ENCODE results near the gene PBX3. TPM values are rescaled to one million over a fixed set of nuclear protein-coding genes. Genes with fewer than 3 reads are reported as not detected.

Gene PBX3
- polyA plus RNA-seq, 1 donor: 20.3 TPM

- DNase-seq: no peak
- Histone ChIP-seq H3K36me3 (ENCODE audit: control insufficient read depth, insufficient read depth, low read length) (no peaks in the 10 kb centered on the region), H3K4me1 (ENCODE audit: control insufficient read depth, insufficient read depth, low read length) (no peaks in the 10 kb centered on the region), H3K9me3 (ENCODE audit: control insufficient read depth, low read depth, low read length) (no peaks in the 10 kb centered on the region), H3K27me3 (ENCODE audit: control insufficient read depth, insufficient read depth, low read length) (no peaks in the 10 kb centered on the region), H3K27ac (ENCODE audit: low read length) (no peak overlapping the region), H3K4me3 (ENCODE audit: low read length) (no peak overlapping the region)
- no CpG with 5 or more reads among the region's 11 CpGs for WGBS (ENCODE audit: insufficient coverage, low lambda C conversion rate)
Measured at GRCh38 chr9:125991886-125992529, 244.8 kb downstream of the PBX3 start.

- Histone ChIP-seq H3K36me3 (ENCODE audit: control insufficient read depth, insufficient read depth, low read length) (no peaks in the 10 kb centered on the region), H3K4me1 (ENCODE audit: control insufficient read depth, insufficient read depth, low read length) (no peaks in the 10 kb centered on the region), H3K4me3 (ENCODE audit: low read length) (no peak overlapping the region), H3K9me3 (ENCODE audit: control insufficient read depth, low read depth, low read length) (no peaks in the 10 kb centered on the region), H3K27me3 (ENCODE audit: control insufficient read depth, insufficient read depth, low read length) (no peaks in the 10 kb centered on the region), H3K27ac (ENCODE audit: low read length) (no peak overlapping the region)
- no peak for DNase-seq
- WGBS (ENCODE audit: insufficient coverage, low lambda C conversion rate): no CpG with 5 or more reads among the region's 8 CpGs
Measured at GRCh38 chr9:125992557-125992956, 245.4 kb downstream of the PBX3 start.

- DNase-seq: no peak
- no CpG with 5 or more reads among the region's 15 CpGs for WGBS (ENCODE audit: insufficient coverage, low lambda C conversion rate)
Measured at GRCh38 chr9:125993466-125993865, 246.3 kb downstream of the PBX3 start.

GRCh38 chr9:125994066-125994943 is 247.1 kb downstream of the PBX3 start:
- DNase-seq: no peak
- Histone ChIP-seq H3K4me1 (ENCODE audit: control insufficient read depth, insufficient read depth, low read length) (no peaks in the 10 kb centered on the region), H3K27ac (ENCODE audit: low read length) (no peak overlapping the region), H3K4me3 (ENCODE audit: low read length) (no peak overlapping the region), H3K9me3 (ENCODE audit: control insufficient read depth, low read depth, low read length) (no peaks in the 10 kb centered on the region), H3K36me3 (ENCODE audit: control insufficient read depth, insufficient read depth, low read length) (no peaks in the 10 kb centered on the region), H3K27me3 (ENCODE audit: control insufficient read depth, insufficient read depth, low read length) (no peaks in the 10 kb centered on the region)
- WGBS (ENCODE audit: insufficient coverage, low lambda C conversion rate): no CpG with 5 or more reads among the region's 19 CpGs

More at GRCh38 chr9:125993466-125993865, 246.3 kb downstream of the PBX3 start:
- Histone ChIP-seq H3K9me3 (ENCODE audit: control insufficient read depth, low read depth, low read length) (no peaks in the 10 kb centered on the region), H3K36me3 (ENCODE audit: control insufficient read depth, insufficient read depth, low read length) (no peaks in the 10 kb centered on the region), H3K4me1 (ENCODE audit: control insufficient read depth, insufficient read depth, low read length) (no peaks in the 10 kb centered on the region), H3K27me3 (ENCODE audit: control insufficient read depth, insufficient read depth, low read length) (no peaks in the 10 kb centered on the region), H3K4me3 (ENCODE audit: low read length) (no peak overlapping the region), H3K27ac (ENCODE audit: low read length) (no peak overlapping the region)

- WGBS (ENCODE audit: insufficient coverage, low lambda C conversion rate): no CpG with 5 or more reads among the region's 5 CpGs
Measured at GRCh38 chr9:125995006-125995405, 247.8 kb downstream of the PBX3 start.

GRCh38 chr9:125995706-125996105 is 248.5 kb downstream of the PBX3 start:
- H3K4me1 ChIP-seq (ENCODE audit: control insufficient read depth, insufficient read depth, low read length): no peaks in the 10 kb centered on the region
- no peaks in the 10 kb centered on the region for H3K9me3 ChIP-seq (ENCODE audit: control insufficient read depth, low read depth, low read length)
- H3K4me3 ChIP-seq (ENCODE audit: low read length): no peak overlapping the region
- no peaks in the 10 kb centered on the region for H3K27me3 ChIP-seq (ENCODE audit: control insufficient read depth, insufficient read depth, low read length)
- DNase-seq: no peak
- WGBS (ENCODE audit: insufficient coverage, low lambda C conversion rate): no CpG with 5 or more reads among the region's 10 CpGs
- no peak overlapping the region for H3K27ac ChIP-seq (ENCODE audit: low read length)
- no peaks in the 10 kb centered on the region for H3K36me3 ChIP-seq (ENCODE audit: control insufficient read depth, insufficient read depth, low read length)

More at GRCh38 chr9:125995006-125995405, 247.8 kb downstream of the PBX3 start:
- H3K27ac ChIP-seq (ENCODE audit: low read length): no peak overlapping the region
- no peaks in the 10 kb centered on the region for H3K36me3 ChIP-seq (ENCODE audit: control insufficient read depth, insufficient read depth, low read length)
- DNase-seq: no peak
- no peaks in the 10 kb centered on the region for H3K27me3 ChIP-seq (ENCODE audit: control insufficient read depth, insufficient read depth, low read length)
- H3K9me3 ChIP-seq (ENCODE audit: control insufficient read depth, low read depth, low read length): no peaks in the 10 kb centered on the region
- H3K4me1 ChIP-seq (ENCODE audit: control insufficient read depth, insufficient read depth, low read length): no peaks in the 10 kb centered on the region
- H3K4me3 ChIP-seq (ENCODE audit: low read length): no peak overlapping the region

GRCh38 chr9:125996791-125997190 is 249.6 kb downstream of the PBX3 start:
- no peak for DNase-seq
- Histone ChIP-seq H3K36me3 (ENCODE audit: control insufficient read depth, insufficient read depth, low read length) (no peaks in the 10 kb centered on the region), H3K9me3 (ENCODE audit: control insufficient read depth, low read depth, low read length) (no peaks in the 10 kb centered on the region), H3K4me1 (ENCODE audit: control insufficient read depth, insufficient read depth, low read length) (no peaks in the 10 kb centered on the region), H3K27me3 (ENCODE audit: control insufficient read depth, insufficient read depth, low read length) (no peaks in the 10 kb centered on the region), H3K4me3 (ENCODE audit: low read length) (no peak overlapping the region), H3K27ac (ENCODE audit: low read length) (no peak overlapping the region)
- no CpG with 5 or more reads among the region's 10 CpGs for WGBS (ENCODE audit: insufficient coverage, low lambda C conversion rate)

- DNase-seq: no peak
Measured at GRCh38 chr9:125997196-125997823, 250.1 kb downstream of the PBX3 start.

GRCh38 chr9:125998837-125999503 is 251.8 kb downstream of the PBX3 start:
- 82% methylated on average over 8 of the region's 17 CpGs for whole genome bisulfite sequencing (ENCODE audit: insufficient coverage, low lambda C conversion rate)
- Histone ChIP-seq H3K4me1 (ENCODE audit: control insufficient read depth, insufficient read depth, low read length) (no peaks in the 10 kb centered on the region), H3K9me3 (ENCODE audit: control insufficient read depth, low read depth, low read length) (no peaks in the 10 kb centered on the region), H3K27me3 (ENCODE audit: control insufficient read depth, insufficient read depth, low read length) (no peaks in the 10 kb centered on the region), H3K27ac (ENCODE audit: low read length) (no peak overlapping the region), H3K36me3 (ENCODE audit: control insufficient read depth, insufficient read depth, low read length) (no peaks in the 10 kb centered on the region), H3K4me3 (ENCODE audit: low read length) (no peak overlapping the region)
- no peak for DNase-seq

More at GRCh38 chr9:125997196-125997823, 250.1 kb downstream of the PBX3 start:
- Histone ChIP-seq H3K27ac (ENCODE audit: low read length) (no peak overlapping the region), H3K4me1 (ENCODE audit: control insufficient read depth, insufficient read depth, low read length) (no peaks in the 10 kb centered on the region), H3K4me3 (ENCODE audit: low read length) (no peak overlapping the region), H3K27me3 (ENCODE audit: control insufficient read depth, insufficient read depth, low read length) (no peaks in the 10 kb centered on the region), H3K9me3 (ENCODE audit: control insufficient read depth, low read depth, low read length) (no peaks in the 10 kb centered on the region), H3K36me3 (ENCODE audit: control insufficient read depth, insufficient read depth, low read length) (no peaks in the 10 kb centered on the region)
- WGBS (ENCODE audit: insufficient coverage, low lambda C conversion rate): no CpG with 5 or more reads among the region's 17 CpGs

GRCh38 chr9:125999504-125999881 is 252.3 kb downstream of the PBX3 start:
- no CpG with 5 or more reads among the region's 2 CpGs for WGBS (ENCODE audit: insufficient coverage, low lambda C conversion rate)

More at GRCh38 chr9:125999504-125999881, 252.3 kb downstream of the PBX3 start:
- H3K9me3 ChIP-seq (ENCODE audit: control insufficient read depth, low read depth, low read length): no peaks in the 10 kb centered on the region
- H3K4me3 ChIP-seq (ENCODE audit: low read length): no peak overlapping the region
- H3K4me1 ChIP-seq (ENCODE audit: control insufficient read depth, insufficient read depth, low read length): no peaks in the 10 kb centered on the region
- no peak overlapping the region for H3K27ac ChIP-seq (ENCODE audit: low read length)
- H3K27me3 ChIP-seq (ENCODE audit: control insufficient read depth, insufficient read depth, low read length): no peaks in the 10 kb centered on the region
- no peaks in the 10 kb centered on the region for H3K36me3 ChIP-seq (ENCODE audit: control insufficient read depth, insufficient read depth, low read length)
- no peak for DNase-seq

Measured in large intestine (tissue), 3 donors.